Esophagus muscularis mucosa (tissue), 4 donors: ENCODE measurements around the gene PTPRN2. TPM values are rescaled to one million over a fixed set of nuclear protein-coding genes. Genes with fewer than 3 reads are reported as not detected.

Source experiments
- DNase-seq: peaks from one replicate; pipeline ENCODE4 v3.0.0-alpha.2; 2017; ENCODE audit errors: extremely low spot score
- H3K27ac ChIP-seq, 4 donors: fragments of 200-600 bp; sonication (generic); replicated peaks in 1 of 4; 1 replicate in 3 of 4; 2 replicates in 1 of 4; pipeline ENCODE4 v1.5.1; 2016 to 2019; ENCODE audit warnings: mild to moderate bottlenecking in 1 of 4
- H3K27me3 ChIP-seq, 4 donors: fragments of 200-600 bp; sonication (generic); one replicate each; pipeline versions ENCODE4 v1.5.1 to v1.6.0; 2016 to 2019
- H3K36me3 ChIP-seq, 4 donors: fragments of 200-600 bp; sonication (generic); one replicate each; pipeline ENCODE4 v1.5.1; 2016 to 2019
- H3K4me1 ChIP-seq, 4 donors: fragments of 200-600 bp; sonication (generic); one replicate each; pipeline ENCODE4 v1.5.1; 2016 to 2019
- H3K4me3 ChIP-seq, 4 donors: fragments of 200-600 bp; sonication (generic); 1 replicate in 2 of 4; 2 replicates in 2 of 4; pipeline ENCODE4 v1.5.1; 2016 to 2019; ENCODE audit warnings: mild to moderate bottlenecking in 4 of 4, moderate library complexity in 1 of 4
- H3K9me3 ChIP-seq, 4 donors: fragments of 200-600 bp; sonication (generic); 1 replicate in 3 of 4; 2 replicates in 1 of 4; pipeline ENCODE4 v1.5.1; 2016 to 2019
- EP300 ChIP-seq: sonication (generic); formaldehyde crosslinking; IDR thresholded peaks from one replicate; pipeline ENCODE4 v1.6.1; 2017; ENCODE audit warnings: antibody characterized with exemption
- POLR2A ChIP-seq: fragments of 450-650 bp; IDR thresholded peaks from one replicate; pipeline ENCODE4 v1.6.1; 2017; ENCODE audit warnings: antibody characterized with exemption, moderate library complexity, mild to moderate bottlenecking, low read depth
- POLR2AphosphoS5 ChIP-seq, 2 donors: sonication (generic); formaldehyde crosslinking; IDR thresholded peaks; one replicate each; pipeline ENCODE4 v1.6.1; 2017; ENCODE audit warnings: antibody characterized with exemption in 2 of 2
- WGBS: methylation state at CpG from one replicate; pipeline ENCODE4 v1.1.5; 2018; 5-methylcytosine and 5-hydroxymethylcytosine counted together
- intact Hi-C: fragments of 100-400 bp; cut with DNase I; formaldehyde crosslinking; loops from one replicate; pipeline ENCODE4 v1.15.1; 2023
- total RNA-seq, 4 donors: library from RNA; depleted of rRNA; stranded (reverse); fragments of >200 nt; gene quantifications; one replicate each; pipeline versions ENCODE4 v1.1.0 to v1.2.1, GENCODE V29; 2016
- TF ChIP-seq, protein P1 (sequence below), 3 experiments: fragments of 200-600 bp in 2 of 3; fragments of 450-650 bp in 1 of 3; sonication (generic) in 2 of 3; IDR thresholded peaks; one replicate each; pipeline ENCODE4 v1.5.1; 2017 to 2019; ENCODE audit warnings: antibody characterized with exemption in 3 of 3, mild to moderate bottlenecking in 2 of 3, moderate library complexity in 1 of 3

PTPRN2 gene
- total RNA-seq, 4 donors from 2014 or later: 2.1 to 3.1 (median 3.1) TPM

DNA sequence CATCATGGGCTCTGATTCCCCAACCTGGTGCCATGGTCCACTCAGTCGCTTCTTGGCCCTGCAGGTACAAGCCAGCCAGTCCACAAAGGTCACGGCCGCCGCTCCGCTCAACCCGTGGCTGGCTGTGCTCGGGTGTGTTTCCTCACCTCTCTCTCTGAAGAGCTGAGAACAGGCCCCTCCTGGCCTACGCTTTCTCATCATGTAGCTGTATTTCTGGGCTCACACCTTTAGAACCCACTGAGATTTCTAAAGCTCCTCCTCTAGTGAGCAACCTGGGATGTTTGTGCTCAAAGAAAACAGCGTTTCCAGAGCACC lies 30.2 kb downstream of the PTPRN2 start:
- no peak for DNase-seq
- peaks cover 0 to 56% (median 0%) of the 10 kb centered on the region in 4 donors for H3K27me3 ChIP-seq
- intact Hi-C loops: no loop called here
- no peaks in the 10 kb centered on the region for H3K36me3 ChIP-seq
- no peaks in the 10 kb centered on the region for H3K9me3 ChIP-seq
- 85% methylated on average over 9 of the region's 9 CpGs for WGBS
- TF ChIP-seq POLR2A (no peak), EP300 (no peak), POLR2AphosphoS5 (IDR thresholded peaks at IDR 0.05) (no peak)
- TF ChIP-seq, protein P1, sequence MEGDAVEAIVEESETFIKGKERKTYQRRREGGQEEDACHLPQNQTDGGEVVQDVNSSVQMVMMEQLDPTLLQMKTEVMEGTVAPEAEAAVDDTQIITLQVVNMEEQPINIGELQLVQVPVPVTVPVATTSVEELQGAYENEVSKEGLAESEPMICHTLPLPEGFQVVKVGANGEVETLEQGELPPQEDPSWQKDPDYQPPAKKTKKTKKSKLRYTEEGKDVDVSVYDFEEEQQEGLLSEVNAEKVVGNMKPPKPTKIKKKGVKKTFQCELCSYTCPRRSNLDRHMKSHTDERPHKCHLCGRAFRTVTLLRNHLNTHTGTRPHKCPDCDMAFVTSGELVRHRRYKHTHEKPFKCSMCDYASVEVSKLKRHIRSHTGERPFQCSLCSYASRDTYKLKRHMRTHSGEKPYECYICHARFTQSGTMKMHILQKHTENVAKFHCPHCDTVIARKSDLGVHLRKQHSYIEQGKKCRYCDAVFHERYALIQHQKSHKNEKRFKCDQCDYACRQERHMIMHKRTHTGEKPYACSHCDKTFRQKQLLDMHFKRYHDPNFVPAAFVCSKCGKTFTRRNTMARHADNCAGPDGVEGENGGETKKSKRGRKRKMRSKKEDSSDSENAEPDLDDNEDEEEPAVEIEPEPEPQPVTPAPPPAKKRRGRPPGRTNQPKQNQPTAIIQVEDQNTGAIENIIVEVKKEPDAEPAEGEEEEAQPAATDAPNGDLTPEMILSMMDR (IDR thresholded peaks at IDR 0.05): no peak
- no peaks in the 10 kb centered on the region for H3K4me1 ChIP-seq
- no peak overlapping the region for H3K4me3 ChIP-seq
- H3K27ac ChIP-seq: no peak overlapping the region

DNA sequence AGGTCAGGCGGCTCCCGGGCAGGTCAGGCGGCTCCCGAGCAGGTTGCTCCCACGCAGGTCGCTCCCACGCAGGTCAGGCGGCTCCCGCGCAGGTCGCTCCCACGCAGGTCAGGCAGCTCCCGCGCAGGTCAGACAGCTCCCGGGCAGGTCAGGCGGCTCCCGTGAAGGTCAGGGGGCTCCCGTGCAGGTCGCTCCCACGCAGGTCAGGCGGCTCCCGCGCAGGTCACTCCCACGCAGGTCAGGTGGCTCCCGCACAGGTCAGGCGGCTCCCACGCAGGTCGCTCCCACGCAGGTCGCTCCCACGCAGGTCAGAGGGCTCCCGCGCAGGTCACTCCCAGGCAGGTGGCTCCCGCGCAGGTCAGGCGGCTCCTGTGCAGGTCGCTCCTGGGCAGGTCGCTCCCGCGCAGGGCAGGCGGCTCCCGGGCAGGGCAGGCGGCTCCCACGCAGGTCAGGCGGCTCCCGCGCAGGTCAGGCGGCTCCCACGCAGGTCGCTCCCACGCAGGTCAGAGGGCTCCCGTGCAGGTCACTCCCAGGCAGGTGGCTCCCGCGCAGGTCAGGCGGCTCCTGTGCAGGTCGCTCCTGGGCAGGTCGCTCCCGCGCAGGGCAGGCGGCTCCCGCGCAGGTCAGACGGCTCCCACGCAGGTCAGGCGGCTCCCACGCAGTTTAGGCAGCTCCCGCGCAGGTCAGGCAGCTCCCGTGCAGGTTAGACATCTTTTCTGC lies 30.7 kb downstream of the PTPRN2 start:
- Histone ChIP-seq H3K36me3 (no peaks in the 10 kb centered on the region), H3K27ac (no peak overlapping the region), H3K4me3 (no peak overlapping the region), H3K4me1 (no peaks in the 10 kb centered on the region), H3K9me3 (no peaks in the 10 kb centered on the region), H3K27me3 (peaks cover 0 to 51% (median 0%) of the 10 kb centered on the region in 4 donors)
- TF ChIP-seq EP300 (no peak), POLR2A (no peak), POLR2AphosphoS5 (IDR thresholded peaks at IDR 0.05) (no peak)
- TF ChIP-seq, protein P1 (IDR thresholded peaks at IDR 0.05): no peak
- WGBS: 95% methylated on average over 21 of the region's 69 CpGs
- DNase-seq: no peak
- intact Hi-C loops: no loop called here

DNA sequence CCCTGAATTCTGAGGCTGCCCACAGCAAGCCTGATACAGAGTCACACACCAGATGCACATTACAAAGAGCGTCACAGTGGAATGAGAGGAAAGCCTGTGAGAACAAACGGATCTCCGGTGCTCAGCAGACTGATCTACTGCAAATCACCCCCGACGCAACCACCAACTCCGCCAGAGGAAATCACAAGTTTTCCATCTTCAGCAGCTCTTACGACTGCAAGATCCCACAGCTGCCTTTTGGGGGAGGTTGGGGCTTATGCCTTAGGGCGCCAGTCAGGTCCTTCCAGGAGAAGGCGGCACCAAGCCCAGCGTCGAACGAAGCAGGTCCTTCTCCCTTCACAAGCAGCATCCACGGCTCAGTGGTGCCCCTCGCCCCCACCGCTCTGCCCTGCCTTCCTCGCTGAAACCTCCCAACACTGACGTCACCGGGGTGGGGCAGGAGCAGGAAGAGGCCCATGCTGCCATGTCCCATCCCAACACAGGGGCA lies 32.5 kb downstream of the PTPRN2 start:
- 85% methylated on average over 18 of the region's 18 CpGs for WGBS
- Histone ChIP-seq H3K4me1 (peaks cover 0 to under 1% (median 0%) of the 10 kb centered on the region in 4 donors), H3K27ac (no peak overlapping the region), H3K27me3 (peaks cover 0 to 39% (median 0%) of the 10 kb centered on the region in 4 donors), H3K9me3 (no peaks in the 10 kb centered on the region), H3K36me3 (no peaks in the 10 kb centered on the region), H3K4me3 (no peak overlapping the region)
- intact Hi-C loops: no loop called here
- DNase-seq: no peak
- TF ChIP-seq POLR2AphosphoS5 (IDR thresholded peaks at IDR 0.05) (no peak), EP300 (no peak), POLR2A (no peak)
- TF ChIP-seq, protein P1 (IDR thresholded peaks at IDR 0.05): no peak

DNA sequence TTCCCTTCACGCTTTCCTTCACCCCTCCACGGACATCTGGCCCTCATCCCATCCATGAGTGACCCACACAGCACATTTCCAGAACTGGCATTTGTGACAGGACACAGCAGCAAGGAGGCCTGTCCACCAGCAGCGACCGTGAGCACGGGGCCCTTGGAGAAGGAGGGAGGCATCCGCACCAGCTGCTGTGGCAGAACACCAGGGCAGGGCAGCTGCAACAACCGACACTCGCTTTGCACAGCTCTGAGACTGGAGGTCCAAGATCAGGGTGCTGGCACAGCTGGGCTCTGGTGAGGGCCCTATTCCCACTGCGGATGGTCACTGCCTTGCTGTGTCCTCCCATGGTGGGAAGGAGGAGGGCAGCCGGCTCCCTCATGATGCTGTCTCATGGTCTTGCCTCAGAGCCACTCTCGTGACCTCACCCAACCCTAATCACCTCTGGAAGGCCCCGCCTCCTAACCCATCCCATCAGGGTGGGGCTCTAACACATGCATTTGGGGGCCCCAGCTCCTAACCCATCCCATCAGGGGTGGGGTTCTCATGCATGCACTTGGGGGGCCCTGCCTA lies 36.7 kb downstream of the PTPRN2 start:
- no peaks in the 10 kb centered on the region for H3K9me3 ChIP-seq
- intact Hi-C loops: no loop called here
- peaks cover 0 to 49% (median 0%) of the 10 kb centered on the region in 4 donors for H3K27me3 ChIP-seq
- H3K36me3 ChIP-seq: no peaks in the 10 kb centered on the region
- no peak overlapping the region for H3K27ac ChIP-seq
- peaks cover 0 to 14% (median 11%) of the 10 kb centered on the region in 4 donors for H3K4me1 ChIP-seq
- H3K4me3 ChIP-seq: no peak overlapping the region
- TF ChIP-seq, protein P1 (IDR thresholded peaks at IDR 0.05): no peak
- TF ChIP-seq EP300: no peak
- TF ChIP-seq POLR2AphosphoS5 (IDR thresholded peaks at IDR 0.05): no peak
- no peak for TF ChIP-seq POLR2A
- 88% methylated on average over 12 of the region's 12 CpGs for WGBS
- no peak for DNase-seq
